Esophagus squamous epithelium (tissue), 4 donors: ENCODE data around the gene PASD1.

ENCODE experiments used
- CTCF ChIP-seq, 6 experiments: fragments of 450-650 bp in 4 of 6; fragments of 200-600 bp in 2 of 6; sonication (generic) in 2 of 6; IDR thresholded peaks; one replicate each; pipeline ENCODE4 v1.5.1; 2016 to 2019; ENCODE audit warnings: antibody characterized with exemption in 6 of 6, mild to moderate bottlenecking in 4 of 6, moderate library complexity in 4 of 6
- POLR2A ChIP-seq, 4 donors: fragments of 450-650 bp; IDR thresholded peaks; one replicate each; pipeline ENCODE4 v1.6.1; 2017; ENCODE audit warnings: antibody characterized with exemption in 4 of 4, mild to moderate bottlenecking in 4 of 4, moderate library complexity in 3 of 4

GRCh38 chrX:151698485-151698884, 135.0 kb downstream of the PASD1 start:
- TF ChIP-seq POLR2A (IDR thresholded peaks at IDR 0.05) (no peak), CTCF (IDR thresholded peaks at IDR 0.05) (no peak)
